H1 (cell line): ENCODE measurements around the gene NRXN3. TPM values are rescaled to one million over a fixed set of nuclear protein-coding genes. Genes with fewer than 3 reads are reported as not detected.

Experiments used
- CTCF ChIA-PET: fragments of 300-600 bp; sonication (Branson Sonifier 250); formaldehyde crosslinking; loops from one replicate; lab custom pipeline; 2021; ENCODE audit not compliant: partially characterized antibody; lab: Charles Lee
- POLR2A ChIA-PET: fragments of 300-600 bp; sonication (Branson Sonifier 250); formaldehyde crosslinking; loops from one replicate; lab custom pipeline; 2021; ENCODE audit warnings: inconsistent platforms; ENCODE audit not compliant: partially characterized antibody; lab: Charles Lee
- DNase-seq, 2 experiments: peaks; one replicate each; pipeline versions ENCODE4 v3.0.0 to v3.0.0-alpha.2; 2010 to 2022; ENCODE audit warnings: low spot score in 2 of 2, low read depth in 1 of 2, mixed read lengths in 1 of 2
- FAIRE-seq: peaks from 2 replicates; lab custom pipeline; 2011; peaks lifted over from hg19 to GRCh38; lab: Jason Lieb, UNC
- H2AFZ ChIP-seq: 2 replicates; pipeline ENCODE4 v1.8.1; 2012; ENCODE audit warnings: low read length, inconsistent platforms
- H2AK5ac ChIP-seq: 2 replicates; pipeline ENCODE4 v1.6.1; 2013; ENCODE audit warnings: low read depth, low read length
- H2BK120ac ChIP-seq: replicated peaks from 2 replicates; pipeline ENCODE3; 2013; ENCODE audit warnings: low read depth, low read length, inconsistent platforms
- H2BK12ac ChIP-seq: 2 replicates; pipeline ENCODE4 v1.6.1; 2013; ENCODE audit warnings: low read depth, low read length
- H2BK15ac ChIP-seq: 2 replicates; pipeline ENCODE4 v1.6.1; 2013; ENCODE audit warnings: low read length
- H2BK20ac ChIP-seq: 2 replicates; pipeline ENCODE4 v1.6.1; 2013; ENCODE audit warnings: low read length
- H2BK5ac ChIP-seq: 2 replicates; pipeline ENCODE4 v1.6.1; 2013; ENCODE audit warnings: low read depth, low read length
- H3K14ac ChIP-seq: 2 replicates; pipeline ENCODE4 v1.6.1; 2013; ENCODE audit warnings: inconsistent platforms; ENCODE audit not compliant: insufficient read length
- H3K18ac ChIP-seq: 2 replicates; pipeline ENCODE4 v1.6.1; 2013; ENCODE audit warnings: low read length; ENCODE audit errors: extremely low read depth
- H3K23ac ChIP-seq: 2 replicates; pipeline ENCODE4 v1.6.1; 2013; ENCODE audit warnings: inconsistent platforms; ENCODE audit not compliant: insufficient read length
- H3K23me2 ChIP-seq: 2 replicates; pipeline ENCODE4 v1.6.1; 2013; ENCODE audit warnings: low read depth, low read length
- H3K27ac ChIP-seq: 2 replicates; pipeline ENCODE4 v1.6.1; 2011; ENCODE audit warnings: low read depth, low read length, inconsistent platforms
- H3K27me3 ChIP-seq, 4 experiments: replicated peaks in 1 of 4; 1 replicate in 1 of 4; 2 replicates in 3 of 4; pipeline versions ENCODE4 v1.6.1 to v1.8.1; 2011 to 2013; ENCODE audit warnings: low read length in 3 of 4, mild to moderate bottlenecking in 3 of 4, inconsistent platforms in 2 of 4, mixed read lengths in 2 of 4, moderate library complexity in 1 of 4; ENCODE audit not compliant: control insufficient read depth in 3 of 4, insufficient read depth in 3 of 4; ENCODE audit errors: extremely low read depth in 1 of 4
- H3K36me3 ChIP-seq, 4 experiments: 2 replicates each; pipeline versions ENCODE4 v1.6.1 to v1.8.1; 2011 to 2013; ENCODE audit warnings: mild to moderate bottlenecking in 4 of 4, low read length in 3 of 4, moderate library complexity in 2 of 4, control low read depth in 1 of 4, inconsistent platforms in 1 of 4; ENCODE audit not compliant: insufficient read depth in 4 of 4, control insufficient read depth in 2 of 4
- H3K4ac ChIP-seq: replicated peaks from 2 replicates; pipeline ENCODE3; 2013; ENCODE audit warnings: low read length, low read depth, mixed read lengths, inconsistent platforms; ENCODE audit not compliant: insufficient read length
- H3K4me1 ChIP-seq, 4 experiments: replicated peaks in 1 of 4; 1 replicate in 1 of 4; 2 replicates in 3 of 4; pipeline versions ENCODE4 v1.6.1 to v1.8.1; 2011 to 2013; ENCODE audit warnings: low read length in 3 of 4, inconsistent platforms in 2 of 4, mixed read lengths in 1 of 4; ENCODE audit not compliant: insufficient read depth in 4 of 4, control insufficient read depth in 3 of 4
- H3K4me2 ChIP-seq, 2 experiments: 2 replicates each; pipeline versions ENCODE4 v1.6.1 to v1.8.1; 2011 to 2013; ENCODE audit warnings: low read depth in 2 of 2, low read length in 2 of 2, control low read depth in 1 of 2, inconsistent platforms in 1 of 2, mild to moderate bottlenecking in 1 of 2; ENCODE audit not compliant: insufficient read depth in 1 of 2
- H3K4me3 ChIP-seq, 4 experiments: fragments of 200-600, 300-600 bp in 1 of 4; sonication (generic), shearing (Covaris generic), sonication (Bioruptor Twin) in 1 of 4; 2 replicates each; pipeline versions ENCODE4 v1.5.1 to v1.8.1; 2011 to 2016; ENCODE audit warnings: low read length in 4 of 4, low read depth in 3 of 4, control low read depth in 2 of 4, inconsistent platforms in 2 of 4, mild to moderate bottlenecking in 2 of 4, mixed read lengths in 1 of 4, moderate library complexity in 1 of 4; ENCODE audit not compliant: insufficient read depth in 2 of 4; ENCODE audit errors: extremely low read depth in 1 of 4
- H3K56ac ChIP-seq: replicated peaks from 2 replicates; pipeline ENCODE3; 2013; ENCODE audit warnings: low read depth, mild to moderate bottlenecking, mixed read lengths, low read length, inconsistent platforms; ENCODE audit not compliant: insufficient read length
- H3K79me1 ChIP-seq: 2 replicates; pipeline ENCODE4 v1.6.1; 2013; ENCODE audit warnings: low read depth, low read length, control low read depth
- H3K79me2 ChIP-seq, 2 experiments: 2 replicates each; pipeline versions ENCODE4 v1.6.1 to v1.8.1; 2012 to 2013; ENCODE audit warnings: low read length in 2 of 2, mild to moderate bottlenecking in 2 of 2, inconsistent platforms in 1 of 2; ENCODE audit not compliant: insufficient read depth in 2 of 2, control insufficient read depth in 1 of 2
- H3K9ac ChIP-seq, 4 experiments: replicated peaks in 1 of 4; 1 replicate in 1 of 4; 2 replicates in 3 of 4; pipeline versions ENCODE4 v1.6.1 to v1.8.1; 2011 to 2013; ENCODE audit warnings: low read depth in 3 of 4, low read length in 3 of 4, control low read depth in 2 of 4, mild to moderate bottlenecking in 2 of 4, moderate library complexity in 2 of 4, inconsistent platforms in 1 of 4; ENCODE audit errors: extremely low read depth in 1 of 4
- H3K9me3 ChIP-seq, 2 experiments: 2 replicates each; pipeline versions ENCODE4 v1.6.1 to v1.8.1; 2012 to 2013; ENCODE audit warnings: mild to moderate bottlenecking in 2 of 2, moderate library complexity in 2 of 2, control low read depth in 1 of 2, inconsistent platforms in 1 of 2, low read depth in 1 of 2, low read length in 1 of 2, mixed read lengths in 1 of 2; ENCODE audit not compliant: insufficient read depth in 2 of 2
- H4K20me1 ChIP-seq, 2 experiments: replicated peaks in 1 of 2; 2 replicates each; pipeline versions ENCODE3 to v1.8.1; 2011 to 2013; ENCODE audit warnings: inconsistent platforms in 2 of 2, low read length in 2 of 2, mild to moderate bottlenecking in 1 of 2; ENCODE audit not compliant: insufficient read depth in 2 of 2, control insufficient read depth in 1 of 2
- H4K5ac ChIP-seq: 2 replicates; pipeline ENCODE4 v1.6.1; 2013; ENCODE audit warnings: low read length, low read depth, mixed read lengths, inconsistent platforms; ENCODE audit not compliant: insufficient read length
- H4K8ac ChIP-seq: 2 replicates; pipeline ENCODE4 v1.8.0; 2013; ENCODE audit warnings: mild to moderate bottlenecking, moderate library complexity, low read length, inconsistent platforms; ENCODE audit not compliant: insufficient read depth; ENCODE audit errors: extremely low read depth
- H4K91ac ChIP-seq: replicated peaks from 2 replicates; pipeline ENCODE3; 2013; ENCODE audit warnings: low read length, mixed read lengths, inconsistent platforms; ENCODE audit not compliant: insufficient read length
- HDAC6 ChIP-seq: IDR thresholded peaks from one replicate; pipeline ENCODE4 v1.7.1; 2012; ENCODE audit warnings: low read depth, mild to moderate bottlenecking, inconsistent platforms, low read length, moderate library complexity
- SAP30 ChIP-seq: fragments of 300-600 bp; sonication (generic); IDR thresholded peaks from 2 replicates; pipeline ENCODE4 v1.7.1; 2012; ENCODE audit warnings: low read length, moderate library complexity, mild to moderate bottlenecking, inconsistent platforms; ENCODE audit not compliant: insufficient read depth, insufficient replicate concordance
- SP4 ChIP-seq: IDR thresholded peaks from 2 replicates; pipeline ENCODE4 v1.6.1; 2012; ENCODE audit warnings: low read length, inconsistent platforms
- SUZ12 ChIP-seq: fragments of 200-600 bp; sonication (generic); IDR thresholded peaks from 2 replicates; pipeline ENCODE4 v1.6.1; 2012; ENCODE audit warnings: mild to moderate bottlenecking, inconsistent platforms, low read length, moderate library complexity, mixed read lengths
- WGBS, 2 experiments: shearing (Covaris generic) in 1 of 2; methylation state at CpG; one replicate each; pipeline versions ENCODE4 v1.1.6 to v1.1.7; 2013 to 2015; ENCODE audit warnings: low lambda C conversion rate in 2 of 2, mixed read lengths in 2 of 2, inconsistent platforms in 1 of 2, low coverage in 1 of 2, missing lambda C conversion rate in 1 of 2; ENCODE audit not compliant: insufficient replicate concordance in 2 of 2, insufficient coverage in 1 of 2, insufficient read length in 1 of 2; ENCODE audit errors: extremely low coverage in 1 of 2, missing lambda C conversion rate in 1 of 2; 5-methylcytosine and 5-hydroxymethylcytosine counted together
- polyA plus RNA-seq, 7 experiments: library from polyadenylated mRNA; depleted of rRNA in 3 of 7; stranded (reverse) in 5 of 7; unstranded in 2 of 7; fragments of >200 nt in 5 of 7; fragments of 200-250 nt in 2 of 7; gene quantifications; 1 replicate in 5 of 7; 2 replicates in 1 of 7; 4 replicates in 1 of 7; pipeline versions ENCODE4 v1.2.1 to v1.2.3, GENCODE V29; 2011 to 2013; ENCODE audit warnings: missing spikeins in 2 of 7, mixed read lengths in 2 of 7
- total RNA-seq: library from RNA; stranded (reverse); fragmentation: NEBNext Ultra II Directional; extraction: Animal tissue kit (Norgen Biotek cat#: 25700); gene quantifications from 2 replicates; pipeline ENCODE4 v1.2.1, GENCODE V29; 2021
- TF ChIP-seq, protein P1 (sequence below): IDR thresholded peaks from 2 replicates; pipeline ENCODE4 v1.6.1; 2012; ENCODE audit warnings: inconsistent platforms

Gene NRXN3
- total and polyA plus RNA-seq, 2 of the 8 experiments (the other 6 are each of a cell fraction or from before 2014, with no cell fraction given): 2.6 to 4.1 TPM

DNA sequence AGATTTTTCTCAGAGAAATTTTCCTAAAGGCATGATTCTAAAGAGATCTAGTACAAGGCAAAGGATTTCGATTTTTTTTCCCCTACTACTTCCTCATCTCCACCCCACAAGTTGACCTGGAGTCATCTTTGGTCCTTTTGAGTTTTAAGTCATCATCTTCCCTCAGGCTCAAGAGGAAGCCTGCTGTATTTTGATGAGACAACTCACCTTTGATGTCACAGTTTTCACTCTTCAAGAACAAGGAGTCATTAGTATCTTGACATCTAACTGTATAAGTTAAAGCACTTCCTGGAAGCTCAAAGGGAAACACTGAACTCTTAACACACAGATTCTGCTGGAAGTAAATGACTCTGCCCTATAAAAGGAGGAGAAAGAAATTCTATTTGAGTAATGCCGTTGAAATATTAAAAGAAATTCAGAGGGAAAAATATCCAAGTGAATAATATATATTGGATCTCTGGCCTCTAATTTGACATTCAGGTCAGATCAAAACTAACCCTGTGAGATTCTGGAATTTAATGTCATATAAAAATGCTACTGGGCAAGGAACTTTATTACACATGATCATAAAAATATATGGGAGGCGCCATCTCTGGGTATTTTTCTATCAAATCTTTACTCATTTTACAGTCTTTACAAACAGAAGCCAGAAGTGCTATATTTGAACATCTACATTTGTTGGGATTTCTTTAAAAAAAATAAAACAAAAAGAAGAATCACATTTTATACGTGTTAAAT, 435.0 kb downstream of the NRXN3 start:
- Histone ChIP-seq H3K36me3 (no peaks in the 10 kb centered on the region), H3K4ac (no peak overlapping the region), H3K79me1 (no peaks in the 10 kb centered on the region), H3K27me3 (no peaks in the 10 kb centered on the region), H3K4me1 (no peaks in the 10 kb centered on the region), H3K23me2 (no peaks in the 10 kb centered on the region), H3K23ac (no peak overlapping the region), H3K9ac (no peak overlapping the region), H2BK120ac (no peak overlapping the region), H3K14ac (no peak overlapping the region), H4K20me1 (no peaks in the 10 kb centered on the region), H2BK20ac (no peak overlapping the region), H2BK12ac (no peak overlapping the region)
- POLR2A ChIA-PET: interaction anchor here (1.8 kb wide), 1 partner anchor 12 kb away, joined by 4 read pairs; no protein-coding TSS in a partner anchor
- 89% methylated on average over 4 of the region's 4 CpGs; no CpG with 5 or more reads in 1 of the 2 experiments for WGBS, 2 experiments
- TF ChIP-seq, protein P1, sequence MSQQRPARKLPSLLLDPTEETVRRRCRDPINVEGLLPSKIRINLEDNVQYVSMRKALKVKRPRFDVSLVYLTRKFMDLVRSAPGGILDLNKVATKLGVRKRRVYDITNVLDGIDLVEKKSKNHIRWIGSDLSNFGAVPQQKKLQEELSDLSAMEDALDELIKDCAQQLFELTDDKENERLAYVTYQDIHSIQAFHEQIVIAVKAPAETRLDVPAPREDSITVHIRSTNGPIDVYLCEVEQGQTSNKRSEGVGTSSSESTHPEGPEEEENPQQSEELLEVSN: no peak
- TF ChIP-seq HDAC6 (no peak), SAP30 (no peak), SP4 (no peak), SUZ12 (no peak)
- TF ChIP-seq, all 59 proteins: peak for 0
- Histone ChIP-seq H2AFZ (no peak overlapping the region), H3K79me2 (no peaks in the 10 kb centered on the region), H3K56ac (no peak overlapping the region), H4K91ac (no peak overlapping the region), H3K18ac (no peak overlapping the region), H4K8ac (no peak overlapping the region), H2BK15ac (no peak overlapping the region), H3K4me3 (no peak overlapping the region), H3K4me2 (no peak overlapping the region), H4K5ac (no peak overlapping the region), H3K9me3 (no peaks in the 10 kb centered on the region), H2BK5ac (no peak overlapping the region), H2AK5ac (no peak overlapping the region), H3K27ac (no peak overlapping the region)
- FAIRE-seq: no peak
- no peak for DNase-seq
- CTCF ChIA-PET: interaction anchor here (0.8 to 1.4 kb wide), 2 partner anchors 10 to 39 kb away, joined by 3 to 4 read pairs; no protein-coding TSS in a partner anchor
